Stimulated activated CD4-positive, alpha-beta T cell treated with anti-CD3 and anti-CD28 coated beads, Interleukin-2, amount 100 ng/mL, for 48 hours (primary cell): ENCODE results near the gene MBOAT2.

ENCODE experiments used
- DNase-seq, 2 donors: peaks; one replicate each; pipeline ENCODE4 v3.0.0-alpha.2; 2020

Gene MBOAT2

GRCh38 chr2:8805278-8806210, 197.9 kb downstream of the MBOAT2 start:
- DNase-seq, result no peak

GRCh38 chr2:8803658-8804379, 199.7 kb downstream of the MBOAT2 start:
- peak; percentile 30 to 34 for DNase-seq

GRCh38 chr2:8802741-8803140, 200.7 kb downstream of the MBOAT2 start:
- no peak for DNase-seq
